NCI-H510A treated with DMSO at 0.1 percent for 48 hours (cell line): ENCODE results near the gene WASF2.
"Not testable (repeated sequence)": the region's sequence is repeated elsewhere in the genome, so short reads cannot be mapped to it uniquely, and the experiment has no call there.

ENCODE experiments used
- DNase-seq: peaks from one replicate; lab custom pipeline; 2025; lab: John Stamatoyannopoulos, UW

The WASF2 gene

DNA sequence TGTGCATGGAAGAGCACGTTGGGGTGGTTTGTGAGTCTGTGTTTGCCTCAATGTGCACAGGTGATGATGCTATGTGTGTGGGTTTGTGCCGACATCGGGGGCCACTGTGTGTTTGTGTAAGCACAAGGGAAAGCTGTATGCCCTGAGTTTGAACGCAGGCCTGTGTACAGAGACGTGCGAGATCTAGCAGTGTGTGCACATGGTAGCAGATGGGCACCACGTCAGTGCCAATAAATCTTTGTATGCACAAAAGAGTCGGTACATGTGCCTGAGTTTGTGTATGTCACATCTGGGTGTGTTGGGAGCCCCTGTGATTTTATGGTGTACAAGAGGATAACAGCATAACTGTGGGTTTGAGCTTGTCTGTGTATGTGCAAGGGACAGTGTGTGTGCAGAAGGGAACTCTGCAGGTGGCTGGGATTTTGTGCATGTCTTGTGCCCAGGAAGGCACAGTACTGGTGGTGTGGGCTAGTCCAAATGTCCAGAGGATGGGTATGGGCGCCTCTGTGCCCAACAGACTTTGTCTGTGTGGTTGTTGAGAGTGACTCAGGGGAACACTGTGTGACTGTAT, 32.0 kb upstream of the WASF2 start:
- no peak for DNase-seq

DNA sequence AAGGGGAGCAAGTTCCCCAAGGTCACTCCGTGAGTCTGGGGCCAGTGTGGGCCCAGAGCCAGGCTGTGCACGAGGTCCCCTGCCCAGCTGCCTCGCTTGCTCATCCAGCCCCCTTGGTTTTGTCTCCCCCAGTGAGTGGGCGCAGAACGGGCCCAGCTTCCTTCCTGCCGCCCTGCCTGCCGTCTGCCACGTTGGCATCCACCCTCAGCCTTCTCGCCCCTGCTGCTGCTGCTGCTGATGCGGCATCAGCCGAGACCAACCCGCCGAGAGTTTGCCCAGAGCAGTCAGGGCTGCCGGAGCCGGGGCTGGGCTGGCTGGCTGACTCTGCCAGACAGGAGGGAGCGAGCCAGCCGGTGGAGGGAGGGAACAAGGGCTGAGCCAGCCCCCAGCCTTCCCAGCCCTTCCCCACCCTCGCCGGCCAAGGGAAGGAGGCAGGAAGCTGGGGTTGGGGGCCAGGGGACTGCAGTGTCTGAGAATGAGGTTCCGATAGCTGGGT, 31.4 kb upstream of the WASF2 start:
- no peak for DNase-seq

DNA sequence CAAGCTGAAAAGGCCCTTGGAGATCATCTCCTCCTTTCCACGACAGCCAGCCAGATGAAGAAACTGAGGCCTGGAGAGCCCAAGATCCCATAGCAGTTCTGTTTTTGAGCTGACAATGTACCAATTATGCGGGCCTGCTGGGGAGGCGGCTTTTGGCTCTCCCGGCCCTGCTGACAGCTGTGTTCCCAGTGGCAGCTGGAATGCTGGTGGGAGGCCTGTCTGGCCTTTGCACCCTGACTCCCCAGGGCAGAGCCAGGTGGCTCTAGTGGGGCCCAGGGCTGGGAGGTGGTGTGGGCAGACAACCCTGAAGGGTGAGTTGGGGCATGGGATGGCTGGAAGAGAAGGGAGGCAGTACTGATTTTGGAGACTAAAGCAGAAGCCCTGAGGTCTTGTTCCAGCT, 30.7 kb upstream of the WASF2 start:
- no peak for DNase-seq

DNA sequence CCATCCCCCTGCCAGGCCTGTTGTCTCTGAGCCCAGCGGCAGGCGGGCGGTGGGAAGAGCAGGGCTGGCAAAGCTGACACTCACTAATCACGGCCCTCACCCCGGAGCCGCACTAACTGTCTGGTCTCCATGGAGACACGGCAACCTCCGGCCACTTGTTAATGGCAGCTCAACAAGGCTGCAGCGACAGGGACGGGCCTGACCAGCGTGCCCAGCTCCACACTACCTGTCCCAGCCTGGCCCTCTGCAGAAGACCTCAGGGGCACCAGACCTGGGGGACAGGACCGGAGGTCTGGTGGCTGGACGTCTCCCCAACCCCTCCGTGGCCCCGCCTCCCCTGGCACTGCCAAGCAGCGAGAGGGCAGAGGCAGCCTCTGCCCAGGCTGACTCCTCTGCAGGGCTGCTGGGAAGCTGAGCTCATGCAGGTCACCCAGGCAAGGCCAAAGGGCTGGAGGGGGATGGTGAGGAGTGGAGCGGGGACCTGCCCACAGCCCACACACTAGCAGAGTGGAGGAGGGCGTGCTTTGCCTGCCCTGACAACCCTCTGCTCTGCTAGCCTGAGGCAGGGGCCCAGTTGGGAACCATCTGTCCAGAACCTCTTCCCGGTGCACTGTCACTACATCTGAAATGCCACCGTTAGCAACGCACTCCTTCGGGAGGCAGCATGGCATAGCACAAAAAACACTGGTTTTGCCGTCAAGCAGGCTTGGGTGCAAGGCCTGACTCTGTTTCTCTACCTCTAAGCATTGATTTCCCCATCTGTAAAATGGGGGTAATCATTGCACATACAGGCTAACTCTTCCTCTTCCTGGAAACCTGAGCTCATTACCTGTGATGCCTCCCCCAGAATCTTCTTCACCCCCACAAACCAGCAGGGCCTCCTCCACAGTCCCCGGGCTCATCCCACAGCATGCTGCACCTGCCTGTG, 29.6 kb upstream of the WASF2 start:
- DNase-seq, result peak; percentile 62

DNA sequence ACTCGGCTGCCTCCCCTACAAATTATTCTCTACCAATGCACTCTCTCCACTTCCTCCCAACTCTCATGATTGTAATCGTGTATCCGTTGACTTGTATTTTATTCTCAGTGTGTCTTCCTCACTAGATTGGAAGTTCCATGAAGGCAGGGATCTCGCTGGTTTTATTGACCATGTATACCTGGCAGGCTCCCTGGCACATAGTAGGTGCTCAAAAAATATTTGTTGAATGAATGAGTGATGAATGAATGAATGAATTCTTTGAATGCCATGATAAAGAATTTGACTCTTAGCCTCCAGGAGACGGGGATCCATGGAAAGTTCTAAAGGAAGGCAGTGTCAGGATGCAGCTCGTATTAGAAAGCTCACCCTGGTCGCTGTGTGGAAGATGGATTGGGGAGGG, 28.8 kb upstream of the WASF2 start:
- no peak for DNase-seq

DNA sequence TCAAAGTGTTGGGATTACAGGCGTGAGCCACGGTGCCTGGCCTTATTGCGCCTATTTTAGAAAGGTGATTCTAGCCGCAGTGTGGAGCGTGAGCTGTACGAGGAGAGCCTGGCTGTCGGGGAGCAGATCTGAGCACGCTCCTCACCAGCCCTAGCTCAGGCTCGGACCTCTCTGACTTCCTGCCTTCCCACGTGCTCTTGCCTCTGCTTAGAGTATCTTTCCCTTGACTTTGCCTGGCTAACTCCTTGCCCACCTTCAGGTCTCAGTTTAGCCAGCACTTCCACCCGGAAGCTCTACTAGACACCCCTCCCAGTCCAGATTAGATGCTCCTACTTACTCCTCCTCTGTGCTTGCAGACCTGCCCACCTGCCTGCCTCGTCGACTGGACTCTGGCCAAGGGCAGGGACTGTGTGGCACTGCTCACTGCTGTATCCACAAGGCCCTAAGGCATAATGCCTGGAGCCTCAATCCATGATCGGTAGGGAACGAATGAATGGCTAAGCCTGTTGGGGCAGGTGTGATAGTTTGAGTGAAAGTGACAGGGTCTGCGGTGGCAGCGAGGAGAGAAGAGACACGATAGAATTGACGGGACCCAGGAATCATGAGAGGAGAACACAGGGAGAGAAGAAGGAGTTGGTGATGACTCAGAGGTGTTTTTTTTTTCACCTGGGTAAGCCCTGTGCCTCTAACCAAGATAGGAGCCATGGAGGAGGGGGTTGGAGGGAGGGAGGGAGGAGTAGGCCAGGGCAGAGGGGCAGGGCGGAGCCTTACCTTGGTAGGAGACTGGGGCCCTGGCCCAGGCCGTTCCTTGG, 28.1 kb upstream of the WASF2 start:
- DNase-seq, result peak; percentile 33

DNA sequence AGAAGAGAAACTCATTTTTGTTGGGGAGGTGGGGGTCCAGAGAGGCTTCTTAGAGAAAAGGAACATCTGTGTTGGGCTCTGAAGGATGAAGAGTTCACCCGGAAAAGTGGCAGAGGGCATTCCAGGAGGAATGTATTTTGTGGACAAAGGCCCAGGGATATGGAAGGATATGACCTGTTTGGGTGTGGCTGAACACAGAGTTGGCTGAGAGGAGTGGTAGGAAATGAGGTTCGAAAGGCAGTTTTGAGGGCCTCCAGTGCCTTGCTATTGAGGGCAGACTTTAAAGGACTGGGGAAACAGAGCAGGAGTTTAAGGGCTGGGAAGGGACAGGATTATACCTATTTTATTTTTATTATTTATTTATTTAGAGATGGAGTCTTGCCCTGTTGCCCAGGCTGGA, 27.3 kb upstream of the WASF2 start:
- no peak for DNase-seq

DNA sequence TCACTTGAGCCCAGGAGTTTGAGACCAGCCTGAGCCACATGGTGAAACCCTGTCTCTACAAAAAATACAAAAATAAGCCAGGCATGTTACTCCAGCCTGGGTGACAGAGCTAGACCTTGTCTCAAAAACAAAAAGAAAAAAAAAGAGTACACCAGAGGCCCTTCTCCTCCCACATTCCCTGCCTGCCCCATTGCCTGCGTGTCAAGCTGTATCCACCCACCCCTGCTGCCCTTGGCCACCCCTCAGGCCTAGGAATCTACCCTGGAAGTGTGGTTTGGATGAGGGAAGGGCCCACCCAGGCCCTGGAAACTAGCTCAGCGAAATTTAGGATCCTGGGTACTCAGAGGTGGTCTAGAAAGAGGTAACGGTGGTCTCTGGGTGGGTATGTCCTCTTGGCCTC, 25.7 kb upstream of the WASF2 start:
- DNase-seq, result no peak

DNA sequence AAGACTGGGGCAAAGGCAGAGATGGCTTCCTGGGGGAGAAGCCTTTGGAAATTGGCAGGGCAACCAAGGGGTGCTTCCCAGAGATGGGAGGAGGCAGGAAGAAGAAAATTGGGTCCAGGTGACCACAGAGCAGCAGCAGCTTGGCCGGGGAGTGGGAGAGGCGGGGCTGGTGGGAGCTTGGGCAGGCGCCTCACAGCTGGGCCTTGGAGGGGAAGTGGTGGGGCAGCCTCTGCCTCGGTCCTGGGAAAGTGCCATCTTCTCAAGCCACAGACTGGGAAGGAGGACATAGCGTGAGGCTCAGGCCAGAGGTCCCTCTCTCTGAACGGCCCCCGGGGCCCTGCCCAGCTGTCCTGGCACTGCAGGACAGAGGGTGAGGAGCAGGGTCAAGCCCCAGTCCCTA, 24.0 kb upstream of the WASF2 start:
- DNase-seq, result no peak

DNA sequence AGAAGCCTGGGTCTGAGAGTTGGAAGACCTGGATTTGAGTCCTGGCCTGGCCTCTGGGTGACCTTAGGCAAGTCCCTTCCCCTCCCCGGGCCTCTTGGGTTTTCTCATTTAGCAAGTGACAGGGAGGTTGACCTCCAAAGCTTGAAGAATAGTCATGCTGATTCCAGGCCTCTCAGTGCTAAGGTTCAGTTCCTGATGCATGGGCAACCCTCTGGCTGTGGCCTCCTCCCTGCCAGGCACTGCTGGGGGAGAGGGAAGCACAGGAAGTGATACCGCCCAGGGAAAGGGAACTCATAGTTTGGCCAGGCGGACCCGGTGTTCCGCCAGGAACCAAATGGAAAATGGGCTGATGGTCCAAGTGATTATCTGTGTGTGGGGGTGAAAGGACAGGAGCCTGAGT, 23.6 kb upstream of the WASF2 start:
- DNase-seq, result no peak

DNA sequence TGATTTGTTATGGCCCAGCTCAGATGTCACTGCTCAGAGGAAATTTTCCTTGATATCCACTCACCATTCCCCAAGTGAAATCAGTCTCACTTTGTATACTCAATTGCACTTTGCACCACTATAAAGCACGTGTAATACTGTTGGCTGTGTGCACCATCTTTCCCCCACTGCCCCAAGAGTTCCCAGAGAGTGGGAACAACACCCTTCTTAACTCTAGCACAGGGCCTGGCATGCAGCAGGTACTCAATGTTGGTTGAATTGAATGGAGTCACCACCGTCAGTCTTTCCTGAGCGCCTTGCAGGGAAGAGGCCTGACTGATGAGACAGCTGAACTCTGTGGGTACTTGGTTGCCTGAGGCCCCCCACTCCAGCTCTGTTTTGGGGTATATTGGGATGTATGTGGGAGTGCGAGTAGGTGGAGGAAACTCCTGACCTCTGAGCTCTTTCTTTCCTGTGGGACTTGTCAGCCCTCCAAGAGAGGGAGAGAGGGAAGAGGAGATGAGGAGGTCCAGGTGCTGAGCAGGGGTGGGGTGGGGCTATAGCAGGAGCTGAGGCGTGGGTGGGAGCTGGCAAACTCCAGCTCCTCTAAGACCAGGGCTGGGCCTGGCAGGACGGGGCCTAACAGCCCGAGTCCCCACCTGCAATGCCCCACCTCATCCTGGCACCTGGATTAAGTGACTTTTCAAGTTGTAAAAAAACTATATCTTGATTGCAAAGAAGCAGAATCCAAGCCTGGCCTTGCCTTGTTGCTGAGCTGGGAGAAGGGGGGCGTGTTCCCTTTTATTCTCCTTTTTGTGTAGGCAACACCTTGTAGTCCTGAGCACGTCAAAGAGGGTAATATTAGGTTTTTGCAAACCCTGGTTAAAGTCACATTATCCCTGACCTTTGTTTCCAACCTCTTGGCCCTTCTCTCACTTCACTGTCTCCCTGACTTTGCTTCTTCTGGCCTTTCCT, 19.4 kb upstream of the WASF2 start:
- DNase-seq, result no peak

DNA sequence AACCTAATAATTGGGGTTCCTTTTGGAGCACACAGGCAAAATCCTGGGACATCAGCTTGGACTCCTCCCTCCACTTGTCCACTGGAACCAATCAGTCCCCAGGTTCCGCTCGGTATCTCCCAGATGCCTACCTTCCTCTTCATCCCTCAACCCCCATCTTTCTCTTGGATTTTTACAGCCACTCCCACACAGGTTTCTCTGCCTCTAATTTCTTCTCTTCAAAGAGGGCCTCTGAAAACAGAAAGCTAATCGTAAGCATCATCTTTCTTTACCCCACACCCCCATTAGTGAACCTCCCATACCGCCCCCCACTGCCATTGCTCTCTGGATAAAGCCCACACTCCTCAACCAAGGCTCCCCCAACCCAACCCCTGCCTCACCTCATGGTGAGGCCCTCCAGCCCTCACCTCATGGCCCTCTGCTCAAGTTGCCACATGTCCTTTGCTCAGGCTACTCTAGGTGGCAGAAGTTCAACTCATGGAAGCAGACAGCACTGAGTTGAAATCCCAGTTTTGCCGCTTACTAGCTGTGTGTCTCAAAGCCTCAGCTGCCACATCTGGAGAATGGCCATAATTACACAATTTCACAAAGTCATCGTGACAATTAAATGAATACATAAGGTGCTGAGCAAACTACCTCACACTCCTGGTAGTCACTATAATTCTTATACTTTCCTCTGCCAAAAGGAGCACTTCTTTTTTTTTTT, 18.1 kb upstream of the WASF2 start:
- DNase-seq, result no peak

DNA sequence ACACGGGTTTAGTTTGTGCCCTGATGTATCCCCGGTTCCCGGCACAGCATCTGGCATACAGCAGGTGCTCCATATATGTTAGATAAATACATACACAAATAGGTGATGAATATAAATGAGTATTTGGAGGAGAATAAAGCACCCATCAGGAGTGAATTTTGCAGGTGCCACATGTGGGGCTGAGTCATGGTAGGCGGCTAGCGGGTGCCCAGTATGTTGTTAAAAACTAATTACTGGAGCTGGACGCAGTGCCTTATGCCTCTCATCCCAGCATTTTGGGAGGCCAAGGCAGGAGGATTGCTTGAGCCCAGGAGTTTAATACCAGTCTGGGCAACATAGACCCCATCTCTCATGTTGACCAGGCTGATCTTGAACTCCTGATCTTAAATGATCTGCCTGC, 16.7 kb upstream of the WASF2 start:
- no peak for DNase-seq

DNA sequence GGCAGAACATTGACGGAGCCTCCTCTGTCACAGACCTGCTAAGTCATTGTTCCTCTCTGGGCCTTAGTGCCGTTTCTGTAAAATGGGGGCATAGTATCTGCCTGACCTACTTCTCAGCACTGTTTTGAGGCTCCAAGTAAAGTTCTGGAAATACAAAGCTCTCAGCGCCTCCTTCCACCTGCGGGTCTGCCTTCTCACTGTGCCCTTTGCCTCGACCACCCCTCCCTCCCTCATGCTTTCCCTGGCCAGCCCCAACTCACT, 15.4 kb upstream of the WASF2 start:
- DNase-seq, result no peak

DNA sequence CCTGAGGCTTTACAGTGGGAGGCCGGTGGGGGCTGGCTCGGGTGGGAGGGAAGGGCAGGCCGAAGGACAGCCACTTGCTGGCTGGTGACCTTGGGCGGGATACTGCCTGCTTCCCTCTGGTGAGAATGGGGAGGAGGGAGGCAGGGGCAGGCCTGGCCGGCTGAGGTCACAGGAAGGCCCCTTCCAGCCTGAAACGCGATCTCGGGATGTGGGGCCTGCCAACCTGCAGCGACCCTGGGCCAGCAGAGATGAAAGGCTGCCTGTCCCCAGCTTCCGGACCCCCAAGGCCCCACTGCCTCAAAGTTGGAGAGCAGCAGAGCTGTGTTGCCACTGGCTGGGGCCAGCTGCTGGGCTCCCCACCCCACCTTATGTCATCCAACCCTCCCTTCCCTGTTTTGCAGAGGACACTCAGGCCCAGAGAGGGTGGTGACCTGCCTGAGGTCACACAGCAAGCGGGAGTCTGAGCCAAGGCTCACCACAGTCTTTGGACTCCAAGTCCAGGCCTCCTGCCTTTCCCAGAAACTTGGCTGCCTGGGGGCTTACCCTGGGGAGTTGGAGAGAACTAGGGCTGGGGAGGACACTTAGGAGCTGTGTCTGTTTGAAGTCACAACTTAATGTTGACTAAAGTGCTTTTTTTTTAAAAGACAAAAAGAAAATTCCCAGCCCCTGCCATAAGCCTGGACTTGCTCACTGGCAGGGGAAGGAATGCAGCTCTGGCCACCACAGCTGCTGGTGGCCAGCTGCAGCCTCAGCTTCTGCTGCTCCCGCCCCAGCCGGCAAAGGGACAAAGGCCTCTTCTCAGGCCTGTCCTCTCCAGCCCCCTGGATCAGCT, 14.8 kb upstream of the WASF2 start:
- no peak for DNase-seq

DNA sequence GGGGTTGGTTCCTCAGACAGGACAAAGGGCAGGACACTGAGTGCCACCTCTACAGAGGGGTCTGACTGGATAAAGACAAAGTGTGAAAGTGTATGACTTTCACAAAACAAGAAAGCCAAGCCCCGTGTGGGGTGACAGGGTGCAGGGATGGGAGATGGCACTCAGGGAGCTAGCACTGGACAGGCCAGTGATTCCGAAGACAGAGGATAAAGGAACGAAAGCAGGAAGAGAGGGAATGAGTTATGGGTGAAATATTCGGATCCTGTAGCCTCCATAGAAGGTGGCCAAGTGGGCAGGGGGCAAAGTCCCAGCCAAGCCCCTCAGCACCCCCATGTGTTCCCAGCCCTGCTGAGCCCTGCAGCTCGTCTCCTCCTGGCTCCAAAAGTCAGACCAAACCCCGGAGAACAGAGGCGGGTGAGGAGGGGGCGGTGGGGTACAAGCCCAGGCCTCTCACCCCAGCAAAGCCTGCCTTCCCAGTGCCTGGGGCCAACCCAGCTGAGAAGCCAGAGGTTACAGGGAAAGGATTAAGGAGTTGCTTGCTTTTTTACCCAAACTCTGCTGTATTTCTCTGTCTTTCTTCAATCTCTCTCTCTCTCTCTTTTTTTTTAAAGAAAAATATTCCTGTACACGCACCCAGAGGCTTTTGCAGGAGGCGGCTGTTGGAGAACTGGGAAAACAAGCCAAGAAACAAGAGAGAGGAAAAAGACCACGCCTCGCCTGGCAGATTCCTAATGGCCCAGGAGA, 14.0 kb upstream of the WASF2 start:
- no peak for DNase-seq

DNA sequence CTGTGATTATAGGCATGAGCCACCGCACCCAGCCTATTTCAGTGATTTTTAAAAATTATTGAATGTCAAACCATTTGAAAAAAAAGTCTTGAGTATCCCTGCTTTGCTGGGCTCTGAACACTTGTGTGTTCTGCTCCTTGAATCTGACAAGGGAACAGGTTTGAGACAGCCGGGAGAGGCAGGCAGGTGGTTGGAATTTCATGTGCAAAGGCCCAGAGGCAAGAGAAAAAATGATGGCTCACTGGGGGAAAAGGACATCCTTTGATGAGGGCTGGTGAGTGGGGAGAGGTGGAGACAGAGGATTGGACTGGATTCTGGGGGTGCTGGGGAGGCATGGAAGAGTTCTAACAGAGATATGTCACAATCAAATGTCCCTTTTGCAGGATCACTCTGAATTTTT, 13.1 kb upstream of the WASF2 start:
- no peak for DNase-seq

DNA sequence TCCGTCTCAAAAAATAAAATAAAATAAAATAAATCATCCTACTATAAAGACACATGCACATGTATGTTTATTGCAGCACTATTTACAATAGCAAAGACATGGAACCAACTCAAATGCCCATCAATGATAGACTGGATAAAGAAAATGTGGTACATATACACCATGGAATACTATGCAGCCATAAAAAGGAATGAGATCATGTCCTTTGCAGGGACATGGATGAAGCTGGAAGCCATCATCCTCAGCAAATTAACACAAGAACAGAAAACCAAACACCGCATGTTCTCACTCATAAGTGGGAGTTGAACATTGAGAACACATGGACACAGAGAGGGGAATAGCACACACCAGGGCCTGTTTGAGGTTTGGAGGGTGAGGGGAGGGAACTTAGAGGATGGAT, 11.2 kb upstream of the WASF2 start:
- not testable (repeated sequence) for DNase-seq

DNA sequence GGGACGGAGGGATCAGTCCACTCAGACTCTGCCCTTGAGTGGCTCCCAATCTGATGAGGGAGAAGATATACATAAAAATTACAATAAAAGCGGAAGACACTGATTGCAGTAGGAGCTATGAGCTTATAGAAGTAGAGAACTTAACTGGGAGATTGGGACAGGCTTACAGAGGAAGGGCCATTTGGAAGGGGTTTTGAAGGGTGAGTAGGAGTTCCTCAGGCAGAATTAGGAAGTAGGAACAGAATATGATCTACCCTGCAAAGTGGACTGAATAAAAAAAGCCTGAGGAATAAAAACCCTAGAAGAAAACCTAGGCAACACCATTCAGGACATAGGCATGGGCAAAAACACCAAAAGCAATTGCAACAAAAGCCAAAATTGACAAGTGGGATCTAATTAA, 9.2 kb upstream of the WASF2 start:
- no peak for DNase-seq
